Cardiac muscle cell (in vitro differentiated cells and primary cell): ENCODE measurements around the gene PBX1. TPM values are rescaled to one million over a fixed set of nuclear protein-coding genes. Genes with fewer than 3 reads are reported as not detected.

Experiments used
- DNase-seq, 2 donors: peaks; one replicate each; pipeline versions ENCODE4 v3.0.0 to v3.0.0-alpha.2; 2010 to 2017; ENCODE audit warnings: low read depth in 1 of 2, low spot score in 1 of 2
- H3K27ac ChIP-seq: fragments of 200-600 bp; sonication (generic); 2 replicates; pipeline ENCODE4 v1.5.1; 2016
- H3K27me3 ChIP-seq: fragments of 200-600 bp; sonication (generic); 2 replicates; pipeline ENCODE4 v1.6.0; 2016; ENCODE audit warnings: control low read depth
- H3K36me3 ChIP-seq: fragments of 200-600 bp; sonication (generic); 2 replicates; pipeline ENCODE4 v1.5.1; 2016; ENCODE audit warnings: control low read depth
- H3K4me1 ChIP-seq: fragments of 200-600 bp; sonication (generic); 2 replicates; pipeline ENCODE4 v1.8.1; 2017; ENCODE audit warnings: low read depth, mild to moderate bottlenecking, mixed run types
- H3K4me3 ChIP-seq: fragments of 200-600 bp; sonication (generic); 2 replicates; pipeline ENCODE4 v1.5.1; 2016; ENCODE audit warnings: mild to moderate bottlenecking
- H3K9me3 ChIP-seq: fragments of 200-600 bp; sonication (generic); 2 replicates; pipeline ENCODE4 v1.5.1; 2017; ENCODE audit warnings: low read depth, mild to moderate bottlenecking, control low read depth
- CTCF ChIP-seq: IDR thresholded peaks from 2 replicates; pipeline ENCODE4 v1.5.1; 2012; ENCODE audit warnings: low read depth, mild to moderate bottlenecking, low read length
- polyA plus RNA-seq: library from polyadenylated mRNA; unstranded; fragments of >200 nt; fragmentation: Nextera tagmentation; extraction: Ambion mirVana; gene quantifications from 2 replicates; pipeline ENCODE4 v1.2.1, GENCODE V29; 2016
- total RNA-seq: library from RNA; depleted of rRNA; stranded (reverse); fragments of >200 nt; gene quantifications from 2 replicates; pipeline ENCODE4 v1.2.3, GENCODE V29; 2016

The PBX1 gene
- total and polyA plus RNA-seq, 2 experiments from 2014 or later = 43.5 to 182 TPM

DNA sequence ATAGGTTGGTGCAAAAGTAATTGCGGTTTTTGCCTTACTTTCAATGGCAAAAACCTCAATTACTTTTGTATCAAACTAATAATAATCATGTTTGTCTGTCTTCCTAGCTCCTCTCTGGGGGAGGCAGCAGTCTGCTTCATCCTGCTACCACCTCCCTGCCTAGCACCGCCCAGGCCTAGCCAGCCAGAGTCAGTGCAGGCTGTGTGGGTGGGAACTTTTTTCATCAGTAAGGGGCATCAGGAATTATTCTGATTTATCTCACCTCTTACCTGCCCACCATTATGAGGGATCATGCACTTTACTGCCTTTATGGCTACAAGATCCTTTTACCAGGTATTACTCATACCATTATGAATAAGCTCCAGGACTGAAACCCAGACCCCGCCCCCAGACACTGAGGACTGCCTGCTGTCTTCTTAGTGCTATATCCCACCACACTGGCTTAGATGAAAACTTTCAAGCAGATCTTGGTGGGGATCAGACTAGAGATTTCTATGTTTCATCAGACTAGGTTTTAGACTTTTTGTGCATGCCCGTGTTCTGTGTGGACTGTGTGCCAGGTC is 116.4 kb downstream of the PBX1 start:
- Histone ChIP-seq H3K27me3 (no peaks in the 10 kb centered on the region), H3K9me3 (no peaks in the 10 kb centered on the region), H3K4me3 (no peak overlapping the region), H3K4me1 (peaks cover 21% of the 10 kb centered on the region), H3K36me3 (peaks cover 6% of the 10 kb centered on the region), H3K27ac (peak overlapping the region; percentile 22)
- DNase-seq = no peak
- no peak for TF ChIP-seq CTCF

- DNase-seq = no peak
- no peak overlapping the region for H3K27ac ChIP-seq
- H3K36me3 ChIP-seq = peaks cover 6% of the 10 kb centered on the region
These were observed 119.2 kb downstream of the PBX1 start for GRCh38 chr1:164678136-164678700.

GRCh38 chr1:164682570-164682969 is 123.6 kb downstream of the PBX1 start:
- peaks cover 6% of the 10 kb centered on the region for H3K36me3 ChIP-seq
- H3K4me3 ChIP-seq = no peak overlapping the region
- DNase-seq = no peak
- peaks cover 37% of the 10 kb centered on the region for H3K4me1 ChIP-seq
- no peaks in the 10 kb centered on the region for H3K9me3 ChIP-seq
- no peak for TF ChIP-seq CTCF
- no peaks in the 10 kb centered on the region for H3K27me3 ChIP-seq
- H3K27ac ChIP-seq = no peak overlapping the region

More at GRCh38 chr1:164678136-164678700, 119.2 kb downstream of the PBX1 start:
- peaks cover 9% of the 10 kb centered on the region for H3K4me1 ChIP-seq
- TF ChIP-seq CTCF = no peak
- H3K27me3 ChIP-seq = no peaks in the 10 kb centered on the region
- H3K9me3 ChIP-seq = no peaks in the 10 kb centered on the region
- H3K4me3 ChIP-seq = no peak overlapping the region

DNA sequence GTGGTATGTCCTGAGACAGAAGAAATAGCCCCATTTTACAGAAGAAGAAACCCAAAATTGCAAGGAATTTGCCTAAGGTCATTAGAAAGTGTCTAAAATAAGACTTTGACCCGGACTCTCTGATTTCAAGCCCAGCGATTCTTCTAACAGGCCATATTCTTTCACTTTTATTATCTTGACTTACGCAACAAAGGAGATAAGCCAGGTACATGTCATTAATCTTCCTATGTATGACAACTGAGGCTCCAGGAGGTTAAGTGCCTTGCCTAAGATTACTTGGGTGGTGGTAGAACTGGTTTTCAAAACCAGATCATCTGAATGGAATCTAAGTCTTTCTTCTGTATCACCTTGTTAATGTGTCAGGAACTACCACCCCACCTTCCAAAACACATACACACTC is 124.3 kb downstream of the PBX1 start:
- TF ChIP-seq CTCF = no peak
- Histone ChIP-seq H3K27me3 (no peaks in the 10 kb centered on the region), H3K27ac (peak overlapping the region; percentile 1), H3K9me3 (no peaks in the 10 kb centered on the region), H3K4me3 (no peak overlapping the region), H3K36me3 (peaks cover 6% of the 10 kb centered on the region), H3K4me1 (peaks cover 40% of the 10 kb centered on the region)
- no peak for DNase-seq

- Histone ChIP-seq H3K4me3 (no peak overlapping the region), H3K36me3 (no peaks in the 10 kb centered on the region), H3K27ac (peak overlapping the region; percentile 68), H3K27me3 (no peaks in the 10 kb centered on the region), H3K9me3 (no peaks in the 10 kb centered on the region), H3K4me1 (peaks cover 55% of the 10 kb centered on the region)
- TF ChIP-seq CTCF = no peak
- peak in 1 of 2 donors; percentile 26 for DNase-seq
These were observed 126.5 kb downstream of the PBX1 start for GRCh38 chr1:164685266-164686035.
